Memory B cell (primary cell): ENCODE data around the gene HORMAD2.

ENCODE experiments used
- ATAC-seq: fragments of 150-1000 bp; cut with Tn5 transposase; 2 replicates; pipeline ENCODE4 v1.10.0; 2021; ENCODE audit warnings: low read depth, mild to moderate bottlenecking, moderate library complexity
- DNase-seq, 2 donors: peaks; one replicate each; pipeline ENCODE4 v3.0.0; 2022; ENCODE audit warnings: low spot score in 2 of 2
- H3K27ac Mint-ChIP-seq: one replicate; pipeline ENCODE4 v1.8.0; 2022; ENCODE audit warnings: mild to moderate bottlenecking, moderate library complexity, mixed read lengths
- H3K27me3 Mint-ChIP-seq: one replicate; pipeline ENCODE4 v1.8.0; 2022; ENCODE audit warnings: mixed read lengths
- H3K36me3 Mint-ChIP-seq: one replicate; pipeline ENCODE4 v1.8.0; 2022; ENCODE audit warnings: mild to moderate bottlenecking, mixed read lengths
- H3K4me1 Mint-ChIP-seq: one replicate; pipeline ENCODE4 v1.8.0; 2022; ENCODE audit warnings: mixed read lengths
- H3K4me3 Mint-ChIP-seq: one replicate; pipeline ENCODE4 v1.8.0; 2022; ENCODE audit warnings: mild to moderate bottlenecking, moderate library complexity, mixed read lengths
- H3K9me3 Mint-ChIP-seq: one replicate; pipeline ENCODE4 v1.8.0; 2022; ENCODE audit warnings: mixed read lengths

The HORMAD2 gene

GRCh38 chr22:30079952-30080533 lies at the start of gene HORMAD2:
Gene HORMAD2, plus strand, starts transcription at chr22:30080464. Its CDS starts 13,489 bp downstream, at chr22:30093953.
- no peak for DNase-seq
- peaks cover 2% of the 10 kb centered on the region for H3K36me3 Mint-ChIP-seq
- peak; percentile 57 for ATAC-seq
- H3K4me3 Mint-ChIP-seq: peak within 1 kb of the TSS; percentile 70
- peaks cover 14% of the 10 kb centered on the region for H3K27me3 Mint-ChIP-seq
- H3K27ac Mint-ChIP-seq: no peak within 1 kb of the TSS
- peaks cover 11% of the 10 kb centered on the region for H3K4me1 Mint-ChIP-seq
- H3K9me3 Mint-ChIP-seq: peaks cover 1% of the 10 kb centered on the region

DNA sequence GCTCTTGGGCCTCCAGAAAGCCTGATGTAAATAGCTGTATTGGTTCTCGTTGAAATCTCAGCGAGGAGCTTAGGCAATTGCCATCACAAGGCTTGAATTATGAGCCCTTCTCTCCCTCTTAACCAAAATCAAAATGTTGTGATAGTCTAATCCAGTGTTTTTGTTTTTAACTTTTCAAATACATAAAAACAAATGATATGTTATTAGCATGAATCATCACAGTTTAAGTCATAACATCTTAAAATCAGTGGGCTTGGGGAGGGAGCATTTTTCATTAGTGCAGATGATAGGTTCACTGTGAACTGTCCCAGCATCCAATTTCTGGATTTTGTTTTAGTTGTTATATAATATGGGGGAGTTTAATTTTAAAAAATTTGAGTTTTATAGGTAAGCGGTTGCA lies 48.9 kb upstream of the HORMAD2 start:
- Mint-ChIP-seq H3K27me3 (no peaks in the 10 kb centered on the region), H3K4me3 (no peak overlapping the region), H3K9me3 (no peaks in the 10 kb centered on the region), H3K27ac (no peak overlapping the region), H3K36me3 (peaks cover 6% of the 10 kb centered on the region), H3K4me1 (no peaks in the 10 kb centered on the region)
- ATAC-seq (no peak), DNase-seq (no peak)

- H3K4me3 Mint-ChIP-seq: no peak overlapping the region
- H3K4me1 Mint-ChIP-seq: no peaks in the 10 kb centered on the region
- no peak for ATAC-seq
- DNase-seq: no peak
- H3K27me3 Mint-ChIP-seq: no peaks in the 10 kb centered on the region
- H3K27ac Mint-ChIP-seq: no peak overlapping the region
- peaks cover 6% of the 10 kb centered on the region for H3K36me3 Mint-ChIP-seq
- H3K9me3 Mint-ChIP-seq: no peaks in the 10 kb centered on the region
Observed at GRCh38 chr22:30031764-30032455, 48.4 kb upstream of the HORMAD2 start.

DNA sequence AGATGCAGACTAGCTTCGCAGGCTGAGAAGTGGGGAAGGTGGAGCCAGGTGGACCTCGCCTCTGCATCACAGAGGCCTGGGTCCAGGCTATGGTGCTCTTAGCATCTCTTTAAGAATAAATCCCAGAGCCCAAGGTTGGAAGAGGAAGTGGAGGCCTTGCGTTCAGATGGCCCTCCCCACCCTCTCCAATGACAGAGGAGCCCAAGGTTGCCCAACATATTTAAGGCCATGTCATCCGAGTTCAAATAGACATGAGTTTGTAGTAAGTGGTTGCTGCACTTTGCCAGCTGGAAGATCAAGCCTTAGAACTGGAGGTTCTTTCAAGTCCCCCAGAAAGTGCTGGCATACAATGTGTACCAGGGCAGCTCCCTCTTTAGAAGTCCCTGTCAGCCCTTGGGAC lies 47.1 kb upstream of the HORMAD2 start:
- ATAC-seq (no peak), DNase-seq (no peak)
- Mint-ChIP-seq H3K27ac (no peak overlapping the region), H3K27me3 (no peaks in the 10 kb centered on the region), H3K4me3 (no peak overlapping the region), H3K4me1 (no peaks in the 10 kb centered on the region), H3K9me3 (no peaks in the 10 kb centered on the region), H3K36me3 (peaks cover 5% of the 10 kb centered on the region)

DNA sequence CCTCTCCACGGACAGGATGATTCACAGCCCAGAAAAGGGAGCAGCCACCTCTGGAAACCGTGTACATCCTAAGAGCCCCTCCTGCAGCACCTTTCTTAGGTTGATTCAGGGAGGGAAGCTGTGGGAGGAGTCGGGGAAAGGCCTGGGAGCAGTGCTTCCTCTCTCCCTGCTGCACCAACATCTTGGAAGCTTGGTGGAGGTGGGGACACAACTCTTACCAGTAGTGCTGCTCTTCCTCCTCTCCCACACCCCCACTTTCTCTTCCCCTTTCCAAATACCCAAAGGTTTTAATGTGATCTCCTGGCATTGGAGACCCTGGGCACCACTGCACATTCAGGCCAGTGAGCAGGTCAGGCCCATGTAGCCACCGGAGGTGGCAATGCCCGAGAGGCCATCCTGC lies 46.4 kb upstream of the HORMAD2 start:
- Mint-ChIP-seq H3K36me3 (peaks cover under 1% of the 10 kb centered on the region), H3K4me3 (no peak overlapping the region), H3K4me1 (no peaks in the 10 kb centered on the region), H3K27me3 (no peaks in the 10 kb centered on the region), H3K27ac (no peak overlapping the region), H3K9me3 (no peaks in the 10 kb centered on the region)
- DNase-seq (no peak), ATAC-seq (no peak)

DNA sequence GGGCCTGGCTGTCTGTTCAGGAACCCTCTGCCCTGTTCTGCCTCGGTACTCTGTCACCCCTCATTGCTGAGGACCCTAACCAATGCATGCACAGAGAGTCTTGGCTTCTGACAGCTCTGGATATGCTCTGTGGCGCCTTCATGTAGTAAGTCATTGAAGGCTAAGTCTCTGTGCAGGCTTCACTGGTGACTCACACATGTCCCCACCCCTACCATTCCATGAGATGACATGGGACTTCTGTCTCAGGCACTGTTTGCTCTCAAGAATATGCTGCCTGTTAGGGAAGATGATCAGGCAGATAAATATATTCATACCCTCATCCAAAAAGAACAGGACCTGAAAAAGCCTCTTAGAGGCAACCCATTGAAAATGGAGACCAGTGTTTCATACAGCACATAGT lies 43.6 kb upstream of the HORMAD2 start:
- no peak overlapping the region for H3K4me3 Mint-ChIP-seq
- no peaks in the 10 kb centered on the region for H3K4me1 Mint-ChIP-seq
- DNase-seq (no peak), ATAC-seq (no peak)
- H3K36me3 Mint-ChIP-seq: no peaks in the 10 kb centered on the region
- H3K27me3 Mint-ChIP-seq: peaks cover 2% of the 10 kb centered on the region
- no peaks in the 10 kb centered on the region for H3K9me3 Mint-ChIP-seq
- no peak overlapping the region for H3K27ac Mint-ChIP-seq

DNA sequence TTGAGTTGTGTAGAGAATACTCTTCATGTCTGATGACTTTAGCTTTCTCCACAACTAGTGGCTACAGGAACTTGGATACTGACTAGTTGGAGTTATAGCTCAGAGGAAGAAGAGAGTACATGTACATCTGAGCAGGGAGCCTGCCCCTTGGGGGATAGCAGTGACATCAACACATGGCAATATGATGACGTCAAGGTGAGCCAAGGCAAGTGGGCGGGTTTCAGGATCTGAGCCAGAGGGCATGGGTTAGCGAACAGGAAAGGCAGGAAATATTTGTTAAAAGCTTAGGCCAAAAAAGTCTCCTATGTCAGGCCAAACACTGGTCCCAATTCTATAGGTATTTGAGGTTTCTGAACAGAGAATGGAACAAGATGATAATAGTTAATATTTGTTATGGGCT lies 42.0 kb upstream of the HORMAD2 start:
- no peaks in the 10 kb centered on the region for H3K9me3 Mint-ChIP-seq
- no peaks in the 10 kb centered on the region for H3K4me1 Mint-ChIP-seq
- H3K27me3 Mint-ChIP-seq: peaks cover 7% of the 10 kb centered on the region
- H3K4me3 Mint-ChIP-seq: no peak overlapping the region
- DNase-seq: no peak
- no peak overlapping the region for H3K27ac Mint-ChIP-seq
- ATAC-seq: no peak
- H3K36me3 Mint-ChIP-seq: no peaks in the 10 kb centered on the region

- H3K27ac Mint-ChIP-seq: no peak overlapping the region
- H3K4me1 Mint-ChIP-seq: no peaks in the 10 kb centered on the region
- H3K4me3 Mint-ChIP-seq: no peak overlapping the region
- peaks cover 7% of the 10 kb centered on the region for H3K27me3 Mint-ChIP-seq
- ATAC-seq: no peak
- no peaks in the 10 kb centered on the region for H3K36me3 Mint-ChIP-seq
- H3K9me3 Mint-ChIP-seq: no peaks in the 10 kb centered on the region
- no peak for DNase-seq
Observed at GRCh38 chr22:30040499-30041260, 39.6 kb upstream of the HORMAD2 start.

GRCh38 chr22:30041475-30041874 lies 38.8 kb upstream of the HORMAD2 start:
- H3K36me3 Mint-ChIP-seq: no peaks in the 10 kb centered on the region
- DNase-seq (no peak), ATAC-seq (no peak)
- no peak overlapping the region for H3K4me3 Mint-ChIP-seq
- H3K27ac Mint-ChIP-seq: no peak overlapping the region
- H3K9me3 Mint-ChIP-seq: no peaks in the 10 kb centered on the region
- peaks cover 7% of the 10 kb centered on the region for H3K27me3 Mint-ChIP-seq
- no peaks in the 10 kb centered on the region for H3K4me1 Mint-ChIP-seq

- Mint-ChIP-seq H3K4me1 (no peaks in the 10 kb centered on the region), H3K27ac (no peak overlapping the region), H3K27me3 (peaks cover 7% of the 10 kb centered on the region), H3K36me3 (no peaks in the 10 kb centered on the region), H3K9me3 (no peaks in the 10 kb centered on the region), H3K4me3 (no peak overlapping the region)
- DNase-seq (no peak), ATAC-seq (no peak)
Observed at GRCh38 chr22:30041881-30042280, 38.4 kb upstream of the HORMAD2 start.

GRCh38 chr22:30043161-30043560 lies 37.1 kb upstream of the HORMAD2 start:
- no peak overlapping the region for H3K27ac Mint-ChIP-seq
- no peak overlapping the region for H3K4me3 Mint-ChIP-seq
- no peaks in the 10 kb centered on the region for H3K4me1 Mint-ChIP-seq
- H3K27me3 Mint-ChIP-seq: peaks cover 7% of the 10 kb centered on the region
- ATAC-seq: no peak
- DNase-seq: no peak
- no peaks in the 10 kb centered on the region for H3K36me3 Mint-ChIP-seq
- no peaks in the 10 kb centered on the region for H3K9me3 Mint-ChIP-seq

DNA sequence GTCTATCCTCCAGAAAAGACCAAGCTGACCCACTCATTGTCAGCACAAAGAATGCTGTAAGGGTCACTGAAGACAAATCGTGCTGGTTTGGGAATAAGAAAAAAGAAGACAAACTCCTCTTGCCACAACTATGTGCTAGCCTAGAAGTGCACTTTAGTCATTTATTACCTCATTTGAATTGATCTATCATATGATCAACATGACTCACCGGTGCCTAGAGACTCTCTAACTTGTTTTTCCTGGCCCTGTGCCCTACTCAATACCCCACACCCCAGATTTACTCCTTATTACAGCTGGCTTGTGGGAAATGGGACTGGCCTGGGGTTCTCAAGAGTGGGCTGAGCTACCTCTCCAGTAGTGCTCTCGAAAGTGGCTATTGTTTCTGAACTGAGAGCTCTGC lies 35.9 kb upstream of the HORMAD2 start:
- Mint-ChIP-seq H3K4me3 (no peak overlapping the region), H3K27ac (no peak overlapping the region), H3K4me1 (no peaks in the 10 kb centered on the region), H3K9me3 (no peaks in the 10 kb centered on the region), H3K27me3 (peaks cover 7% of the 10 kb centered on the region), H3K36me3 (no peaks in the 10 kb centered on the region)
- DNase-seq (no peak), ATAC-seq (no peak)

GRCh38 chr22:30044881-30045493 lies 35.3 kb upstream of the HORMAD2 start:
- Mint-ChIP-seq H3K27ac (no peak overlapping the region), H3K27me3 (peaks cover 7% of the 10 kb centered on the region), H3K4me1 (no peaks in the 10 kb centered on the region), H3K4me3 (no peak overlapping the region), H3K36me3 (no peaks in the 10 kb centered on the region), H3K9me3 (no peaks in the 10 kb centered on the region)
- ATAC-seq (no peak), DNase-seq (no peak)

DNA sequence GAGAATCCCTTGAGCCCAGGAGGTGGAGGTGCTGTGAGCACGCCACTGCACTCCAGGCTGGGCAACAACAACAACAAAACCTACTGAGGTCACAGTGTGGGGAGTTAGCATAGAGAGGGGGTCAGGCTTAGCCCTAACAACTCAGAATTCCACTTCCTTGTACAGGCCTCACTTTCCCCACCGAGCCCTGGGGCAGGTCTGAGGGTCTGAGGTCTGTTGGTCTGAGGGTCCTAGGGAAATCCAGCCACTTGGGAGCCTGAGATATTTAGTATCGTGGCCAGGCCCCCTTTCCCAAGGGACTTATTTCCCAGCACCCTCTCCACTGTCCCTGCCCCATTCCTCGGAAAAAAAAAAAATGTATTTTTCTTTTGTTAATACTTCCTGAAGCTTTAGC lies 34.8 kb upstream of the HORMAD2 start:
- no peak for ATAC-seq
- Mint-ChIP-seq H3K27ac (no peak overlapping the region), H3K36me3 (no peaks in the 10 kb centered on the region), H3K9me3 (no peaks in the 10 kb centered on the region), H3K4me1 (no peaks in the 10 kb centered on the region), H3K4me3 (no peak overlapping the region), H3K27me3 (peaks cover 7% of the 10 kb centered on the region)
- no peak for DNase-seq
